RWPE2 (cell line): ENCODE measurements around the gene MRPL50.

Experiments
- ATAC-seq: fragments of 200-7000 bp; cut with Tn5 transposase; 3 replicates; pipeline ENCODE4 v1.9.1; 2021; ENCODE audit warnings: low read depth
- DNase-seq: peaks from one replicate; pipeline ENCODE4 v3.0.0-alpha.2; 2020; ENCODE audit warnings: low spot score
- H3K27ac ChIP-seq: fragments of 450-650 bp; 2 replicates; pipeline ENCODE4 v1.5.1; 2017; ENCODE audit warnings: mild to moderate bottlenecking; ENCODE audit not compliant: poor library complexity, severe bottlenecking
- H3K27me3 ChIP-seq: fragments of 250-450 bp; sonication (Bioruptor Pico); 2 replicates; pipeline ENCODE4 v1.5.1; 2021; ENCODE audit warnings: mild to moderate bottlenecking, moderate library complexity; ENCODE audit not compliant: insufficient read depth, poor library complexity, severe bottlenecking
- H3K36me3 ChIP-seq: fragments of 250-450 bp; sonication (Bioruptor Pico); 2 replicates; pipeline ENCODE4 v1.5.1; 2020; ENCODE audit warnings: low read depth, mild to moderate bottlenecking, moderate library complexity
- H3K4me1 ChIP-seq: fragments of 250-450 bp; sonication (Bioruptor Pico); 2 replicates; pipeline ENCODE4 v1.5.1; 2021; ENCODE audit warnings: mild to moderate bottlenecking, moderate library complexity; ENCODE audit not compliant: insufficient read depth, poor library complexity, severe bottlenecking
- H3K4me3 ChIP-seq: fragments of 250-450 bp; sonication (Bioruptor Pico); 2 replicates; pipeline ENCODE4 v1.5.1; 2021; ENCODE audit warnings: mild to moderate bottlenecking, moderate library complexity; ENCODE audit not compliant: severe bottlenecking
- H3K9me3 ChIP-seq: fragments of 250-450 bp; sonication (Bioruptor Pico); 2 replicates; pipeline ENCODE4 v1.5.1; 2021; ENCODE audit warnings: mild to moderate bottlenecking, moderate library complexity; ENCODE audit not compliant: severe bottlenecking
- TF ChIP-seq, protein P1 (sequence below): fragments of 450-650 bp; IDR thresholded peaks from one replicate; pipeline ENCODE4 v1.5.1; 2017; ENCODE audit warnings: mild to moderate bottlenecking, moderate library complexity; ENCODE audit not compliant: poor library complexity, severe bottlenecking

MRPL50 gene

DNA sequence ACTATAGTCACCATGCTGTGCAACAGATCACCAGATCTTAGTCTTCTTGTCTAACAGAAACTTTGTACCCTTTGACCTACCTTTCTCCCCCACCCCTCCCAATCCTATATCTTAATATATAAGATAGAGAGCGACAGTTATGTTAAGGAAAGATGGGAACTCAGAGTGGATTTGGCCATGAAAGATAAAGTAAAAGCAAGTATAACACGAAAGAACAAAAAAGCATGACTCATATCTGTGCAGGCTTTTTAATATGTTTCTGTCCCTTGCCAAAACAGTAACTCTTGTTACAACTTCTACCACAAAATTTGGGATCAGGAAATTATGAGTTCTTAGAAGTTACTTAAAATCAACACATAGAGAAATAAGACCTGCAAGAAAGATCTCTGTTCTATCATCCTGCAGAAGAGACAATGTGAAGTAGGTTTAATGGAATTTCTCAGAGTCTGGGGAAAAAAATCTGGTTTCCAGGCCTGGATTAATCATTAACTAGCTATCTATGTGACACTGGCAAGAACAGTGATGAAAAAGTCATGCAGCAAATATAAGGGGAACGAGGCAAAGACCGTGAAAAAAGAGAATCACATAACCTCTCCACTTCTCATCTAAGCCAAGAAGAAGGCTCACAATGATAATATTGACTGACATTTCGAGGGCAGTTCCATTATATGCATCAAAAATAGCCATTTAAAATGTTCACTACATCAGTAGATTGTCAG lies 32.2 kb downstream of the MRPL50 start:
- Histone ChIP-seq H3K4me1 (no peaks in the 10 kb centered on the region), H3K27ac (no peak overlapping the region), H3K36me3 (no peaks in the 10 kb centered on the region), H3K27me3 (no peaks in the 10 kb centered on the region), H3K4me3 (no peak overlapping the region), H3K9me3 (no peaks in the 10 kb centered on the region)
- no peak for ATAC-seq
- no peak for DNase-seq
- TF ChIP-seq, protein P1, sequence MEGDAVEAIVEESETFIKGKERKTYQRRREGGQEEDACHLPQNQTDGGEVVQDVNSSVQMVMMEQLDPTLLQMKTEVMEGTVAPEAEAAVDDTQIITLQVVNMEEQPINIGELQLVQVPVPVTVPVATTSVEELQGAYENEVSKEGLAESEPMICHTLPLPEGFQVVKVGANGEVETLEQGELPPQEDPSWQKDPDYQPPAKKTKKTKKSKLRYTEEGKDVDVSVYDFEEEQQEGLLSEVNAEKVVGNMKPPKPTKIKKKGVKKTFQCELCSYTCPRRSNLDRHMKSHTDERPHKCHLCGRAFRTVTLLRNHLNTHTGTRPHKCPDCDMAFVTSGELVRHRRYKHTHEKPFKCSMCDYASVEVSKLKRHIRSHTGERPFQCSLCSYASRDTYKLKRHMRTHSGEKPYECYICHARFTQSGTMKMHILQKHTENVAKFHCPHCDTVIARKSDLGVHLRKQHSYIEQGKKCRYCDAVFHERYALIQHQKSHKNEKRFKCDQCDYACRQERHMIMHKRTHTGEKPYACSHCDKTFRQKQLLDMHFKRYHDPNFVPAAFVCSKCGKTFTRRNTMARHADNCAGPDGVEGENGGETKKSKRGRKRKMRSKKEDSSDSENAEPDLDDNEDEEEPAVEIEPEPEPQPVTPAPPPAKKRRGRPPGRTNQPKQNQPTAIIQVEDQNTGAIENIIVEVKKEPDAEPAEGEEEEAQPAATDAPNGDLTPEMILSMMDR, result no peak

DNA sequence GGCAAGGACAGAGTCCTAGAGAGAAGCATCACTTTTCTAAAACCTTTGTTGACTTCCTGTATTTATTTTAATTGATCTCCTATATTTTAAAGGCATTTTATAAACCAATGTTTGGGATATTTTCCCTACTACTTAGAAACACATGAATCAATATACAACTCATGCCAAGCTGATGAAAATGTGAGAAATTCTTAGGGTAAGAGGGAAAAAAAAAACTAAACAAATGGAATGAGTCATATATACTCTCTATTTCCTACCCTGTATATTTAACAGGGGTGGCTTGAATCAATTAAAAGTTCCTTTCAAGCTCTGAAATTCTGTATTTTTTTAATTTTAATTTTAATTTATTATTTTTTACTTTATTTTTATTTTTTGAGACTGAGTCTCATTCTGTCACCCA lies 33.2 kb downstream of the MRPL50 start:
- Histone ChIP-seq H3K36me3 (no peaks in the 10 kb centered on the region), H3K27me3 (no peaks in the 10 kb centered on the region), H3K9me3 (no peaks in the 10 kb centered on the region), H3K27ac (no peak overlapping the region), H3K4me1 (no peaks in the 10 kb centered on the region), H3K4me3 (no peak overlapping the region)
- TF ChIP-seq, protein P1, result no peak
- ATAC-seq (no peak), DNase-seq (no peak)

DNA sequence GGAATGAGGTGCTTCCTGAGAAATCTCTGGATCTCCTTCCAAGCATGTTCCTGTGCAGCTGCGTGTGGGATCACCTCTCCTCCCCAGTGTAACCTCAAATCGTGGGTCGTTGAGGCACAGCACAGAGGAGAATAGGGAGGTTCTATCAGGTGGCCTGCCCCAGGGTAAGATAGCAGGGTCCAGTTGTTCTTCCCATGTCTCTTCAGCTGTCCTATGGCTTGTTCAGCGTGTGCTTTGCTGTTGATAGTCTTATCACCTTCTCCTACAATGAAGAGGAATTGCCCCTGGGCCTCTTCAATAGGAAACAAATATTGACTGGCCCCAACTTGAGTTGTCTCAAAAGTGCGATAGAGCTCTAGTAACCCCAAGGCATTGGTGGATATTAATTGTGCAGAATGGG lies 36.0 kb downstream of the MRPL50 start:
- no peak for ATAC-seq

DNA sequence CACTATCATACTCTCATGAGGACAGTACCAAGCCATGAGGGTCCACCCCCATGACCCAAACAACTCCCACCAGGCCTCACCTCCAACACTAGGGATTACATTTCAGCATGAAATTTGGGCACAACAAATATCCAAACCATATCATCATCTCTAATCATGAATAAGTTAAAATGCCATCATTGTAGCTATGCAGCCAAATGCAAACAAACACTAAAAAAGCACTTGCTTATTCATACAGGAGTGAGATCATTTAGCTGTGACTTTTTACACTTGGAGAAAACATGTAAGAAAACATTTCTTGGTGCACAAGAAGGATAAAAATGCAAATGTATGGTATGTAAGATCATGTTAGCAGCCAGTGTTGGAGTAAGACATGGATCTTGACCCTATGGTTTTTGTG lies 37.8 kb downstream of the MRPL50 start:
- Histone ChIP-seq H3K9me3 (no peaks in the 10 kb centered on the region), H3K27ac (no peak overlapping the region), H3K4me1 (no peaks in the 10 kb centered on the region), H3K27me3 (no peaks in the 10 kb centered on the region), H3K4me3 (no peak overlapping the region), H3K36me3 (no peaks in the 10 kb centered on the region)
- DNase-seq, result no peak
- ATAC-seq, result no peak
- TF ChIP-seq, protein P1, result no peak

More for the DNA sequence above, 36.0 kb downstream of the MRPL50 start:
- Histone ChIP-seq H3K36me3 (no peaks in the 10 kb centered on the region), H3K4me1 (no peaks in the 10 kb centered on the region), H3K27me3 (no peaks in the 10 kb centered on the region), H3K4me3 (no peak overlapping the region), H3K9me3 (no peaks in the 10 kb centered on the region), H3K27ac (no peak overlapping the region)
- TF ChIP-seq, protein P1, result no peak
- no peak for DNase-seq

DNA sequence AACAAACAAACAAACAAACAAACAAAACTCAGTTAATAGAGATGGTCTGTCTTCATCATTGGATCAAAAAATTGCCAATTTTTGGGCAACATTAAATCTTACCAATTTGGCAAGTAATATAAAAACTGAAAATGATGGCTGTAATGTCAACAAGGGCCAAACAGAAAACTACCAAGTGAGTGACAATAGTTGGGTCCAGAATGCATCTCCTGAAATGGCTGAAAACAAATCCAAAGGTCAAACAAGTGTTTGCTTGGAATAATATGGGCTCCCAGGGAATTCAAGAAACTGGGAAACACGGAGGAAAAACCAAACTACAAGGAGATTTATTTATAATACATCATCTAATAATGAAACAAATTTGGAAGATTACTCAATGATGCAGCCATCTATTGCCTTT lies 38.7 kb downstream of the MRPL50 start:
- no peaks in the 10 kb centered on the region for H3K27me3 ChIP-seq
- H3K4me3 ChIP-seq, result no peak overlapping the region
- DNase-seq, result no peak
- H3K36me3 ChIP-seq, result no peaks in the 10 kb centered on the region
- no peaks in the 10 kb centered on the region for H3K4me1 ChIP-seq
- no peak overlapping the region for H3K27ac ChIP-seq
- TF ChIP-seq, protein P1, result no peak
- no peaks in the 10 kb centered on the region for H3K9me3 ChIP-seq
- no peak for ATAC-seq
